Right atrium auricular region (tissue), 2 donors: ENCODE data around the gene NME1. TPM values are rescaled to one million over a fixed set of nuclear protein-coding genes. Genes with fewer than 3 reads are reported as not detected.

Experiments
- DNase-seq: peaks from one replicate; pipeline ENCODE4 v3.0.0-alpha.2; 2019; ENCODE audit warnings: low spot score
- H3K27ac ChIP-seq, 2 donors: fragments of 200-600 bp; sonication (generic); 1 replicate in 1 of 2; 2 replicates in 1 of 2; pipeline ENCODE4 v1.5.1; 2016 to 2019
- H3K27me3 ChIP-seq, 2 donors: fragments of 200-600 bp; sonication (generic); one replicate each; pipeline versions ENCODE4 v1.5.1 to v1.6.0; 2017 to 2019
- H3K36me3 ChIP-seq: fragments of 200-600 bp; sonication (generic); one replicate; pipeline ENCODE4 v1.5.1; 2016
- H3K4me1 ChIP-seq, 2 donors: fragments of 200-600 bp; sonication (generic); one replicate each; pipeline versions ENCODE4 v1.5.1 to v1.6.0; 2017 to 2019
- H3K4me3 ChIP-seq, 2 donors: fragments of 200-600 bp; sonication (generic); 1 replicate in 1 of 2; 2 replicates in 1 of 2; pipeline ENCODE4 v1.5.1; 2017 to 2019; ENCODE audit warnings: mild to moderate bottlenecking in 1 of 2, moderate library complexity in 1 of 2
- H3K9me3 ChIP-seq, 2 donors: fragments of 200-600 bp; sonication (generic); one replicate each; pipeline ENCODE4 v1.5.1; 2019
- CTCF ChIP-seq, 2 donors: fragments of 200-600 bp; sonication (generic); IDR thresholded peaks; one replicate each; pipeline ENCODE4 v1.5.1; 2019; ENCODE audit warnings: antibody characterized with exemption in 2 of 2
- total RNA-seq, 2 donors: library from RNA; depleted of rRNA; stranded (reverse); fragments of >200 nt; gene quantifications; one replicate each; pipeline ENCODE4 v1.1.0, GENCODE V29; 2016

The NME1 gene
- total RNA-seq, 2 donors from 2014 or later, result 12.4 to 22.9 TPM

DNA sequence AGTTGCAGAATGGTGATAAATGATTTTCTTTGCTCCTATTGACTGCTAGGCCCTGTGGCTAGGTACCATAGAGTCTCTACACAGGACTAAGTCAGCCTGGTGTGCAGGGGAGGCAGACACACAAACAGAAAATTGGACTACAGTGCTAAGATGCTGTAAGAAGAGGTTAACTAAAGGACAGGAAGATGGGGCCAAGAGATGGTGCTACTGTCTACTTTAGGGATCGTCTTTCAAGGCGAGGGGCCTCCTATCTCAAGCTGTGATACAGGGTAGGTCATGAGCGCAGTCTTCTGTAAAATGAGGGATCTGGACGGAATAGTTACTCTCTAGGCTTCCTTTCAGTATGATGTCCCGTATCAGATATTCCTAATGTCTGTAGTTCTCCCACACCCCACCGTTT, 817 bp downstream of the NME1 start:
- H3K9me3 ChIP-seq, result no peaks in the 10 kb centered on the region
- H3K36me3 ChIP-seq, result no peaks in the 10 kb centered on the region
- TF ChIP-seq CTCF (IDR thresholded peaks at IDR 0.05), result no peak
- H3K4me3 ChIP-seq, result peak overlapping the region; percentile 54 to 71
- peak overlapping the region; percentile 67 to 95 for H3K27ac ChIP-seq
- H3K27me3 ChIP-seq, result no peaks in the 10 kb centered on the region
- no peak for DNase-seq
- H3K4me1 ChIP-seq, result peaks cover 0 to 19% of the 10 kb centered on the region in 2 donors

GRCh38 chr17:51155416-51155815, 2.1 kb downstream of the NME1 start:
- H3K9me3 ChIP-seq, result no peaks in the 10 kb centered on the region
- no peak overlapping the region for H3K4me3 ChIP-seq
- no peaks in the 10 kb centered on the region for H3K27me3 ChIP-seq
- no peak for DNase-seq
- no peak for TF ChIP-seq CTCF (IDR thresholded peaks at IDR 0.05)
- H3K27ac ChIP-seq, result no peak overlapping the region
- peaks cover 5% of the 10 kb centered on the region for H3K36me3 ChIP-seq
- H3K4me1 ChIP-seq, result peaks cover 0 to 19% of the 10 kb centered on the region in 2 donors

- H3K36me3 ChIP-seq, result peaks cover 26% of the 10 kb centered on the region
- DNase-seq, result no peak
Observed at GRCh38 chr17:51159604-51160003, 6.2 kb downstream of the NME1 start.

DNA sequence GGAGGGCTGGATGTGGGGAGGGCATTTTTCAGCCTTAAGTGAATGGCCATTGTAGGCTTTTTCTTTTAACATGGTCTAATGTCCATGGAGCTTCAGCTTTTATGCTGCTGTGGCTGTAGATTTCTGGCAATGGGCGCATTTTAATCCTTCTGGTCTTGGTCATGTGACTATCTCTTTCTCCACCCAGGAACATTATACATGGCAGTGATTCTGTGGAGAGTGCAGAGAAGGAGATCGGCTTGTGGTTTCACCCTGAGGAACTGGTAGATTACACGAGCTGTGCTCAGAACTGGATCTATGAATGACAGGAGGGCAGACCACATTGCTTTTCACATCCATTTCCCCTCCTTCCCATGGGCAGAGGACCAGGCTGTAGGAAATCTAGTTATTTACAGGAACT, 8.2 kb downstream of the NME1 start:
- no peak for DNase-seq
- H3K4me1 ChIP-seq, result peaks cover 0 to 8% of the 10 kb centered on the region in 2 donors
- H3K9me3 ChIP-seq, result no peaks in the 10 kb centered on the region
- no peaks in the 10 kb centered on the region for H3K27me3 ChIP-seq
- no peak overlapping the region for H3K27ac ChIP-seq
- H3K36me3 ChIP-seq, result peaks cover 26% of the 10 kb centered on the region
- no peak for TF ChIP-seq CTCF (IDR thresholded peaks at IDR 0.05)
- no peak overlapping the region for H3K4me3 ChIP-seq

More at GRCh38 chr17:51159604-51160003, 6.2 kb downstream of the NME1 start:
- Histone ChIP-seq H3K27ac (no peak overlapping the region), H3K4me3 (no peak overlapping the region), H3K4me1 (peaks cover 0 to 7% of the 10 kb centered on the region in 2 donors), H3K27me3 (no peaks in the 10 kb centered on the region), H3K9me3 (no peaks in the 10 kb centered on the region)
- TF ChIP-seq CTCF (IDR thresholded peaks at IDR 0.05), result no peak

GRCh38 chr17:51164911-51165679, 11.7 kb downstream of the NME1 start:
- H3K4me3 ChIP-seq, result peak overlapping the region; percentile 83 to 96
- H3K36me3 ChIP-seq, result peaks cover 46% of the 10 kb centered on the region
- no peak for TF ChIP-seq CTCF (IDR thresholded peaks at IDR 0.05)
- H3K27me3 ChIP-seq, result no peaks in the 10 kb centered on the region
- DNase-seq, result peak; percentile 58
- peak overlapping the region; percentile 90 to 99 for H3K27ac ChIP-seq
- H3K9me3 ChIP-seq, result no peaks in the 10 kb centered on the region
- H3K4me1 ChIP-seq, result peaks cover 0 to 19% of the 10 kb centered on the region in 2 donors
